Ectodermal cell (in vitro differentiated cells): ENCODE data around the gene RAB36.
"Not testable (repeated sequence)": the region's sequence is repeated elsewhere in the genome, so short reads cannot be mapped to it uniquely, and the experiment has no call there.

ENCODE experiments used
- H3K27ac ChIP-seq: 2 replicates; pipeline ENCODE4 v1.7.0; 2013; ENCODE audit warnings: mild to moderate bottlenecking, low read depth, low read length; ENCODE audit not compliant: insufficient read depth, poor library complexity, severe bottlenecking
- H3K27me3 ChIP-seq: 2 replicates; pipeline ENCODE4 v1.7.0; 2013; ENCODE audit warnings: mild to moderate bottlenecking, low read length; ENCODE audit not compliant: insufficient read depth, control insufficient read depth, poor library complexity, severe bottlenecking
- H3K36me3 ChIP-seq: one replicate; pipeline ENCODE4 v1.7.0; 2013; ENCODE audit warnings: low read length; ENCODE audit not compliant: control insufficient read depth, insufficient read depth
- H3K4me1 ChIP-seq: one replicate; pipeline ENCODE4 v1.7.0; 2013; ENCODE audit warnings: low read length; ENCODE audit not compliant: control insufficient read depth, insufficient read depth
- H3K4me3 ChIP-seq: 2 replicates; pipeline ENCODE4 v1.7.0; 2013; ENCODE audit warnings: low read depth, low read length, control low read depth; ENCODE audit not compliant: insufficient read depth
- H3K9me3 ChIP-seq: 2 replicates; pipeline ENCODE4 v1.7.0; 2013; ENCODE audit warnings: mild to moderate bottlenecking, low read length, moderate library complexity; ENCODE audit not compliant: control insufficient read depth
- WGBS, 2 experiments: methylation state at CpG; one replicate each; pipeline ENCODE4 v1.1.7; 2013; ENCODE audit warnings: missing lambda C conversion rate in 2 of 2; 5-methylcytosine and 5-hydroxymethylcytosine counted together

The RAB36 gene

DNA sequence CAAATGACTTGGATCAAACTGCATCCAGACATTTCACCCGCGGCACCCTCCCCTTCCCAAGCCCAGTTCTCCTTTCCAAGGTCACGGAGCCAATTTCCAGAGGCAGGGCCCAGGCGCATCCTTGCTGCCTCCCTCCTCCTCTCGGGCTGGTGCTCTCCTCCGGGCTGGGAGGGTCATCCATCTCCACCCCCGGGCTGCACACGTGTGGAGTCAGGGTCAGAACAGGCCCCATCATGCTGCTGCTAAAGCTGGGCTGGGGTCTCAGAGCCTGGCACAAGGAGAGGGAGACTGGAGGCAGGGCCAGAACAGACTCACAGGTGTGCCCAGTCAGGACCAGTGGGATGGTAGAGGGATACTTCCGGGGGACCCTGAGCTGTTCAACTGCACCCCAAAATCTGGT lies 17.5 kb upstream of the RAB36 start:
- H3K27ac ChIP-seq = no peak overlapping the region
- H3K9me3 ChIP-seq = no peaks in the 10 kb centered on the region
- no peaks in the 10 kb centered on the region for H3K4me1 ChIP-seq
- WGBS, 2 experiments = 89 to 90% methylated on average over 9 of the region's 9 CpGs
- H3K27me3 ChIP-seq = no peaks in the 10 kb centered on the region
- no peaks in the 10 kb centered on the region for H3K36me3 ChIP-seq
- no peak overlapping the region for H3K4me3 ChIP-seq

DNA sequence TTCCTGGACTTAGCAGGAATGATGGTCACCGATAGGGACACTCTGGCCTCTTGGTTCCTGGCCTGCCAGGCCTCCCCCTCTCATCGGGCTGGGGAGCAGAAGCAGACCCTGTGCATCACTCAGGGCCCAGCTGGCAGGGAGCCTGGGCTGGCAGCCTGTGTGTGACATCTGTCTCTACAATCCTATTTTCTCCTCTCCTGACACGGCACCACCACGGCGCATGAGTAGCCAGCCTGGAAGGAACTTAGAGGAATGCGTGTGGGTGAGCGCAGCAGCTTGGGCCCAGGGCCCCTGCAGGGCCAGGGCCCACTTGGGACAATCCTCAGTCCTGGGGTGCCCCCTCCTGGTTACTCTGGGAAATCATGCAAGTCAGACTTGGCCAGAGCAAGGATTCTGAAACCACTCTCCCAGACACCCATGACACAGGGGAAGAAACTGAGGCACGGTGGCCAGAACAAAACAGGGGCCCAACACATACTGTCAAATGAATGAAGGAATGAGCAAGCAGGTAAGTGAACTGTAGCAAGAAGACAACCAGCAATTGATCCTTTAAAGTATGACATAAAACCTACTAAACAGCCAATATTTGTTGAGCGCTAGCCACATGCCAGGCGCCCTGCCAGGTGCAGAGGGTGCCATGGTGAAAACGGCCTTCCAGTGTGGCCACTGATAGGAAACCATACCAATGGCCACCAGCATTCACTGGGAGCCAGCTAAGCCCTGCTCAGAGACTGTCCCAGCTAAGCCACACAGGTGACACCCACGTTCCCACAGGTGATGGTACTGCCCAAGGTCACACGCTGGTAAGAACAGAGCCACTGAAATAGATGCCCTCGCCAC lies 16.8 kb upstream of the RAB36 start:
- Histone ChIP-seq H3K27me3 (no peaks in the 10 kb centered on the region), H3K27ac (no peak overlapping the region), H3K36me3 (no peaks in the 10 kb centered on the region), H3K9me3 (no peaks in the 10 kb centered on the region), H3K4me3 (no peak overlapping the region), H3K4me1 (no peaks in the 10 kb centered on the region)
- WGBS, 2 experiments = 51% methylated on average over 14 of the region's 14 CpGs

DNA sequence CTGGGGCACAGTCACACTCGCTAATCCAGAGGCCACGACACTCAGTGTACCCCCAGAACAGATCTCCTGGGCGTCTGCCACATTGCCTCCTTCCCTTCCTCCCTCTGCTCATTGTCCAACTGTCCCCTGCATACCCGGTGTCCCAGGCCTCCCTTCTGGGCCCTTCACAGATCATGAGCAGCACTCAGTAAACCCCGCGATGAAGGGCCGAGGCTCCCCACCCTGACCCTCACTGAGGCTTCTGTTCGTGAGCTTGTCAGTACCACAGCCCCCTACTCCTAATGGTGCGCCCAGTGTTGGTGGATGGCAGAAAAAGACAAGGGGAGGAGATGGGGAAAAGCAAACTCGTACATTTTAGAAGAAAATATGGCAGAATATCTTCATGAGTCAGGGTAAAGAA lies 16.1 kb upstream of the RAB36 start:
- 83% methylated on average over 10 of the region's 10 CpGs for WGBS, 2 experiments
- H3K36me3 ChIP-seq = no peaks in the 10 kb centered on the region
- H3K9me3 ChIP-seq = no peaks in the 10 kb centered on the region
- H3K27me3 ChIP-seq = no peaks in the 10 kb centered on the region
- no peak overlapping the region for H3K27ac ChIP-seq
- no peaks in the 10 kb centered on the region for H3K4me1 ChIP-seq
- no peak overlapping the region for H3K4me3 ChIP-seq

DNA sequence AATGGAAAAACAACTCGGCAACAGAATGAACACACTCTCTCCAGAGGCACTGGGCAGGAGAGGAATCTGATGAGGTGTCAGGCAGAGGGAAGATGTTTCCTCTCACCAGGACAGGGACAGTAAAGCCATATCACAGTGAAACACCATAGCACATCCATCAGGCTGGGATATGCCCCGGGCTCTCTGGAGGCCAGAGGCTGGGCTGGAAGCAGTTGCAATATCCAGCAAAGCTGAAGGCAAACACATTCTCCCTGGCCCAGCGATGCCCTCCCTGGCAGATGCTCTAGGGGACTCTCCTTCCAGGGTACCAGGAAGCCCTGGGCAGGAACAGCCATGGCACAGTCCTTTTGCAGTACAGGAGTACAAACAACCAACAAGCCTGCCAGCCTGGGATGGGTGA lies 14.6 kb upstream of the RAB36 start:
- H3K4me3 ChIP-seq = no peak overlapping the region
- no peaks in the 10 kb centered on the region for H3K4me1 ChIP-seq
- WGBS, 2 experiments = 85 to 90% methylated on average over 3 of the region's 3 CpGs
- H3K36me3 ChIP-seq = no peaks in the 10 kb centered on the region
- H3K9me3 ChIP-seq = no peaks in the 10 kb centered on the region
- no peak overlapping the region for H3K27ac ChIP-seq
- no peaks in the 10 kb centered on the region for H3K27me3 ChIP-seq

DNA sequence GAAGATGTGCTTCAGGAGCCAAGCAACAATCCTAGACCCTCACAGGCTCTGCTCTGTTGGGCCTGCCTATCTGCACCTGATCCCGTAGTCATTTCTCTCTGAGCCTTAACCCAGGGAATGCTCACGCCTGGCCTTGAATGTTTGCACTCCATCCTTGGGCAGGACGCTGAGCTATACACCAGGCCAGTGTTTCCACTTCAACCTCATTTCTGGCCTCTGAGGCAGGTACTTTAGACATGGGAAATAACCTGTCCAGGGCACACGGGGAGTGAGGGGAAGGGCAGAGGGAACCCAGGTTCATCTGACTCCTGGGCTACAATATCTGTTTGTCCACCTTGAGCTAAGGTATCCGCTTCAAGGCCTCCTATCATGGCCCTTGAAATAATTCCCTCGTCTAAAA lies 13.3 kb upstream of the RAB36 start:
- Histone ChIP-seq H3K4me1 (no peaks in the 10 kb centered on the region), H3K27ac (no peak overlapping the region)
- 90 to 94% methylated on average over 6 of the region's 6 CpGs for WGBS, 2 experiments

DNA sequence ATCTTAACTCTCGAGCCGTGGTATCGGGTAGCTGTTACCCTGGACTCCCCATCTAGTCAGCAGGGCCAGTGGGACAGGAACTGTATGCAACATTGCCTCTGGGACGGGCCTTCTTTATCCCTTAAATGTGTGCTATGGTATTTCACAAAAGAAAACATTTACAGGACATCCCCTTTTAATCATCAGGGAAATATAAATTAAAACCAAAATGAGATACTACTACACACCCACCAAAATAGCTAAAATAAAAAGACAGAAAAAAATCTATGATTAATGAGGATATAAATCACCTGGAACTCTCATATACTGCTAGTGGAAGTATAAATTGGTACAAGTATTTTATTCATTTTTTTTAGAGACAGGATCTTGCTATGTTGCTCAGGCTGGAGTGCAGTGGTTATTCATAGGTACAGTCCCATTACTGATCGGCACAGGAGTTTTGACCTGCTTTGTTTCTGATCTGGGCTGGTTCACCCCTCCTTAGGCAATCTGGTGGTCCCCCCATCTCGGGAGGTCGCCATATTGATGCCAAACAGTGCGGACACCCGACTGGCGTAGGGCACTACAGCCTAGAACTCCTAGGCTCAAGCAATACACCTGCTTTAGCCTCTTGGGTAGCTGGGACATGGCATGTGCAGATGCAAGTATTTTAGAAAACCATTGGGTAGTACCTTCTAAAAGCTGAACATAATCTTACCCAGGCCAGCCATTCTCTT lies 12.7 kb upstream of the RAB36 start:
- no peak overlapping the region for H3K27ac ChIP-seq
- no peaks in the 10 kb centered on the region for H3K36me3 ChIP-seq
- no peaks in the 10 kb centered on the region for H3K4me1 ChIP-seq
- H3K9me3 ChIP-seq = no peaks in the 10 kb centered on the region
- no peaks in the 10 kb centered on the region for H3K27me3 ChIP-seq
- no peak overlapping the region for H3K4me3 ChIP-seq
- WGBS, 2 experiments = 90 to 94% methylated on average over 10 of the region's 10 CpGs

More for the DNA sequence above, 13.3 kb upstream of the RAB36 start:
- Histone ChIP-seq H3K4me3 (no peak overlapping the region), H3K36me3 (no peaks in the 10 kb centered on the region), H3K9me3 (no peaks in the 10 kb centered on the region), H3K27me3 (no peaks in the 10 kb centered on the region)

DNA sequence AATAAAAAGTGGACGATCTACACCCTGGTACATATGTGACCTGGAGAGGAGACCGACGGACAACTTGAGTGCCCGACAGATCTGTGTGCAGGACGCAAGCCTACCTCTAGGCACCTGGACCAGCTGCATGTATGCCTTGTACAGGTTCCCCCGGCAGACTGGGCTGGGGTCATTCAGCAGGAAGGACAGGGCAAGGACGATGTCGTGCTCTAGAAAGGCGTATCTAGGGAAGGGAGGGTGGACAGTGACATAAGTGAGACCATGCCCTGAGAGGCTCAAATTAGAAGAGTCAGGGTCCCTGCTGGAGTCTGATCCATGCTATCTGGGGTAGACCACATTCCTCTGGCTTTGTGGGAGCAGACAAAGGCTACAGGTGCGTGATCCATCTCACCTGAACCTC lies 11.4 kb upstream of the RAB36 start:
- WGBS, 2 experiments = 91 to 94% methylated on average over 10 of the region's 10 CpGs
- Histone ChIP-seq H3K27ac (no peak overlapping the region), H3K36me3 (no peaks in the 10 kb centered on the region), H3K4me3 (no peak overlapping the region), H3K27me3 (no peaks in the 10 kb centered on the region), H3K4me1 (no peaks in the 10 kb centered on the region), H3K9me3 (no peaks in the 10 kb centered on the region)

DNA sequence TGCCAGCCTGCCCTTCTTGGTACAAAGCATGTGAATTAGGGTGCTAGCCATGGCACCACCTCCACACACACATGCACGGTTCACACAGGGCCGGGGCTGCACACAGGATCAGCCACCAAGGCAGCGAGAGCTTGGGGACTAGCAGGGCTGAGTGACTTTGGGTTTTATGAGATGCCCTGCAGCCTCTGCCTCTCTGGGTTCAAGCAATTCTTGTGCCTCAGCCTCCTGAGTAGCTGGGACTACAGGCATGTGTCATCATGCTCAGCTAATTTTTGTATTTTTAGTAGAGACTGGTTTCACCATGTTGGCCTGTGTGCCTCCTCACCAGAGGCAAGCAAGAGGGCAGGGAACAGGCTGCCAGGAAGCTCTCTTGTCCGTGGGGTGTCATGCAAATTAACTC lies 8.3 kb upstream of the RAB36 start:
- H3K4me1 ChIP-seq, H3K9me3 ChIP-seq, H3K27me3 ChIP-seq, H3K27ac ChIP-seq, H3K4me3 ChIP-seq, H3K36me3 ChIP-seq: not testable (repeated sequence)
- 77 to 85% methylated on average over 3 to 4 of the region's 4 CpGs for WGBS, 2 experiments

DNA sequence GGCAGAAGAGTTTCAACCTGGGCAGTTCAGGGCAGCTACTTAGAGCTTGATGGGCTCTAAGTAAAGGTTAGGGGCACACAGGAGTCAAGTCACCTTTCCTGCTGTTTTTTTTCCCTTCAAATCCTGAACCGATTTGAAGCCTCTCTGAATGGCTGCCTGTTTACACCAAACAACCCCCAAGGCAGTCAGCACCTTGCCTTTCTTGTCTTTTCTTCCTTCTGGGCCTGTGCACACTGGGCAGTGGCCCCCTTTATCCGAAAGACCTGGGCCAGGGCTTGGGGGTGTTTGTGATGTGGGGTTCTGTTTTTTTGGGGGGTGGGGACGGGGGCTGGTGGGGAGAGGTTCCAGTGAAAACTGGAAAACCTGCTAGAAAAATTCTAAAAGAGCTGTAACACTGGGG lies 7.8 kb upstream of the RAB36 start:
- Histone ChIP-seq H3K4me1 (peaks cover 7% of the 10 kb centered on the region), H3K4me3 (no peak overlapping the region), H3K9me3 (no peaks in the 10 kb centered on the region), H3K36me3 (no peaks in the 10 kb centered on the region), H3K27me3 (no peaks in the 10 kb centered on the region), H3K27ac (no peak overlapping the region)
- WGBS, 2 experiments = 58 to 70% methylated on average over 3 of the region's 3 CpGs

DNA sequence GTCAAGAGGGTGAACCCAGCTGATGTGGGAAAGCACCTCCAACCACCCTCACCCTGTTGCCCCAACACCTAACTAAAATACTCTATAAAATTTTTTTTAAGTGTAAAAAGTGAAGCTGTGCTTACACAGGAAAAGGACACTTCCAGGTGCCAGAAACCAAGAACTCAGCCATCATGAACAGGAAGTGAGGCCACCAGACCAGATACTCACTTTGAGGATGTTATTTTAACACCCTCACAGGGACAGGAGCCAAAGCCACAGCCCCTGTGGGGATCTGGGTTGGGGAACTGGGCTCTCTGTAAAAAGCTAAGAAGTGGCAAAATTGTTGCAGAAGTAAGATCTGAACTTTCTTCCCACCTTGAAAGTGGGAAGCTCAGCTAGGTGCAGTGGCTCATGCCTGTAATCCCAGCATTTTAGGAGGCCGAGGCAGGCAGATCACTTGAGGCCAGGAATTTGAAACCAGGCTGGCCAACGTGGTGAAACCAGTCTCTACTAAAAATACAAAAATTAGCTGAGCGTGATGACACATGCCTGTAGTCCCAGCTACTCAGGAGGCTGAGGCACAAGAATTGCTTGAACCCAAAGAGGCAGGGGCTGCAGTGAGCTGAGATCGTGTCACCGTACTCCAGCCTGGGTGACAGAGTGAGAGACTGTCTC lies 7.2 kb upstream of the RAB36 start:
- H3K36me3 ChIP-seq = no peaks in the 10 kb centered on the region

More for the DNA sequence above, 7.2 kb upstream of the RAB36 start:
- WGBS, 2 experiments = 81 to 82% methylated on average over 5 of the region's 5 CpGs
- Histone ChIP-seq H3K4me1 (peaks cover 11% of the 10 kb centered on the region), H3K27ac (no peak overlapping the region), H3K27me3 (no peaks in the 10 kb centered on the region), H3K4me3 (no peak overlapping the region), H3K9me3 (no peaks in the 10 kb centered on the region)
